Neural progenitor cell (in vitro differentiated cells): ENCODE measurements around the gene SUSD3. TPM values are rescaled to one million over a fixed set of nuclear protein-coding genes. Genes with fewer than 3 reads are reported as not detected.

ENCODE experiments used
- DNase-seq: peaks from one replicate; pipeline ENCODE4 v3.0.0-alpha.2; 2016; ENCODE audit warnings: low spot score
- H2AFZ ChIP-seq: fragments of 200-600 bp; sonication (generic); replicated peaks from 2 replicates; pipeline ENCODE4 v1.6.1; 2016; ENCODE audit warnings: antibody characterized with exemption
- H3F3A ChIP-seq: fragments of 200-600 bp; sonication (generic); 2 replicates; pipeline ENCODE4 v1.6.1; 2016; ENCODE audit warnings: antibody characterized with exemption, low read depth
- H3K27ac ChIP-seq: fragments of 200-600 bp; sonication (generic); 2 replicates; pipeline ENCODE4 v1.5.1; 2016; ENCODE audit warnings: mild to moderate bottlenecking
- H3K27me3 ChIP-seq: fragments of 200-600 bp; sonication (generic); 2 replicates; pipeline ENCODE4 v1.6.1; 2016; ENCODE audit warnings: mild to moderate bottlenecking, moderate library complexity
- H3K36me3 ChIP-seq: fragments of 200-600 bp; sonication (generic); 2 replicates; pipeline ENCODE4 v1.5.1; 2016
- H3K4me1 ChIP-seq: fragments of 200-600 bp; sonication (generic); 2 replicates; pipeline ENCODE4 v1.6.1; 2016; ENCODE audit warnings: mixed run types
- H3K4me2 ChIP-seq: fragments of 200-600 bp; sonication (generic); 2 replicates; pipeline ENCODE4 v1.6.1; 2016
- H3K4me3 ChIP-seq: fragments of 200-600 bp; sonication (generic); 2 replicates; pipeline ENCODE4 v1.5.1; 2016
- H3K79me2 ChIP-seq: fragments of 200-600 bp; sonication (generic); 2 replicates; pipeline ENCODE4 v1.6.1; 2016; ENCODE audit warnings: low read depth
- H3K9ac ChIP-seq: fragments of 200-600 bp; sonication (generic); 2 replicates; pipeline ENCODE4 v1.6.1; 2016
- H3K9me3 ChIP-seq: fragments of 200-600 bp; sonication (generic); 2 replicates; pipeline ENCODE4 v1.5.1; 2016; ENCODE audit warnings: low read depth
- H4K20me1 ChIP-seq: fragments of 200-600 bp; sonication (generic); 2 replicates; pipeline ENCODE4 v1.6.1; 2016; ENCODE audit warnings: low read depth
- H3K27ac Mint-ChIP-seq: 3 replicates; pipeline ENCODE4 v1.8.0; 2021; ENCODE audit warnings: mixed read lengths
- H3K27me3 Mint-ChIP-seq: 2 replicates; pipeline ENCODE4 v1.8.0; 2022; ENCODE audit warnings: low read depth, mild to moderate bottlenecking, inconsistent platforms, moderate library complexity, mixed read lengths; ENCODE audit not compliant: insufficient read depth
- H3K36me3 Mint-ChIP-seq: 3 replicates; pipeline ENCODE4 v1.8.0; 2021; ENCODE audit warnings: mixed read lengths
- H3K4me1 Mint-ChIP-seq: 3 replicates; pipeline ENCODE4 v1.8.0; 2021; ENCODE audit warnings: mixed read lengths
- H3K4me3 Mint-ChIP-seq: 3 replicates; pipeline ENCODE4 v1.8.0; 2021; ENCODE audit warnings: mild to moderate bottlenecking, moderate library complexity, mixed read lengths
- H3K9me3 Mint-ChIP-seq: 3 replicates; pipeline ENCODE4 v1.8.0; 2020; ENCODE audit warnings: mixed read lengths
- CTCF ChIP-seq: fragments of 200-600 bp; sonication (generic); IDR thresholded peaks from 2 replicates; pipeline ENCODE4 v1.5.1; 2017; ENCODE audit warnings: antibody characterized with exemption, mild to moderate bottlenecking
- EZH2 ChIP-seq: fragments of 200-600 bp; sonication (generic); IDR thresholded peaks from 2 replicates; pipeline ENCODE4 v1.6.1; 2017; ENCODE audit warnings: antibody characterized with exemption, mild to moderate bottlenecking, moderate library complexity
- EZH2phosphoT487 ChIP-seq: fragments of 200-600 bp; sonication (generic); IDR thresholded peaks from 2 replicates; pipeline ENCODE4 v1.6.1; 2017; ENCODE audit warnings: antibody characterized with exemption
- total RNA-seq: library from RNA; depleted of rRNA; stranded (reverse); fragments of >200 nt; gene quantifications from 2 replicates; pipeline ENCODE4 v1.2.3, GENCODE V29; 2015; ENCODE audit warnings: low replicate concordance

The SUSD3 gene
- total RNA-seq, 1 donor from 2014 or later = not detected

GRCh38 chr9:93128715-93129224 is 70.3 kb downstream of the SUSD3 start:
- Histone ChIP-seq H3F3A (no peaks in the 10 kb centered on the region), H3K9me3 (no peaks in the 10 kb centered on the region), H2AFZ (no peak overlapping the region), H3K4me2 (no peak overlapping the region), H3K36me3 (no peaks in the 10 kb centered on the region), H4K20me1 (peaks cover 4% of the 10 kb centered on the region), H3K79me2 (no peaks in the 10 kb centered on the region), H3K27ac (no peak overlapping the region), H3K9ac (no peak overlapping the region), H3K27me3 (no peaks in the 10 kb centered on the region), H3K4me3 (no peak overlapping the region), H3K4me1 (peaks cover 20% of the 10 kb centered on the region)
- no peak for DNase-seq
- H3K27ac Mint-ChIP-seq = peak overlapping the region; percentile 93
- TF ChIP-seq EZH2phosphoT487 = no peak
- TF ChIP-seq CTCF = no peak
- no peak for TF ChIP-seq EZH2
- H3K9me3 Mint-ChIP-seq = no peaks in the 10 kb centered on the region
- peaks cover 3% of the 10 kb centered on the region for H3K36me3 Mint-ChIP-seq
- peak overlapping the region; percentile 65 for H3K4me3 Mint-ChIP-seq
- H3K27me3 Mint-ChIP-seq = no peaks in the 10 kb centered on the region
- peaks cover 33% of the 10 kb centered on the region for H3K4me1 Mint-ChIP-seq

- H3K4me2 ChIP-seq = no peak overlapping the region
- no peaks in the 10 kb centered on the region for H3K27me3 Mint-ChIP-seq
- H3K4me1 ChIP-seq = peaks cover 20% of the 10 kb centered on the region
- no peak overlapping the region for H3K9ac ChIP-seq
- TF ChIP-seq EZH2phosphoT487 = no peak
- no peak for TF ChIP-seq EZH2
- TF ChIP-seq CTCF = no peak
- no peaks in the 10 kb centered on the region for H3K36me3 ChIP-seq
- H3K9me3 ChIP-seq = no peaks in the 10 kb centered on the region
- no peak overlapping the region for H3K4me3 ChIP-seq
- H2AFZ ChIP-seq = no peak overlapping the region
- no peaks in the 10 kb centered on the region for H3F3A ChIP-seq
- peaks cover 3% of the 10 kb centered on the region for H3K36me3 Mint-ChIP-seq
- H3K27ac ChIP-seq = no peak overlapping the region
- DNase-seq = no peak
- H3K79me2 ChIP-seq = no peaks in the 10 kb centered on the region
- no peak overlapping the region for H3K27ac Mint-ChIP-seq
- H3K4me3 Mint-ChIP-seq = no peak overlapping the region
- H3K9me3 Mint-ChIP-seq = no peaks in the 10 kb centered on the region
- H3K4me1 Mint-ChIP-seq = peaks cover 33% of the 10 kb centered on the region
- no peaks in the 10 kb centered on the region for H3K27me3 ChIP-seq
- H4K20me1 ChIP-seq = peaks cover 4% of the 10 kb centered on the region
Observed at GRCh38 chr9:93129286-93129685, 70.8 kb downstream of the SUSD3 start.

- H3K27ac Mint-ChIP-seq = no peak overlapping the region
- peaks cover 39% of the 10 kb centered on the region for H3K4me1 Mint-ChIP-seq
- no peaks in the 10 kb centered on the region for H3K36me3 ChIP-seq
- peaks cover under 1% of the 10 kb centered on the region for H3K36me3 Mint-ChIP-seq
- H3K4me3 ChIP-seq = no peak overlapping the region
- no peaks in the 10 kb centered on the region for H3K9me3 ChIP-seq
- H3K4me3 Mint-ChIP-seq = no peak overlapping the region
- DNase-seq = no peak
- H3K27ac ChIP-seq = no peak overlapping the region
- H3K27me3 Mint-ChIP-seq = peaks cover 2% of the 10 kb centered on the region
- peaks cover 23% of the 10 kb centered on the region for H3K4me1 ChIP-seq
- no peak overlapping the region for H2AFZ ChIP-seq
- no peak for TF ChIP-seq EZH2
- TF ChIP-seq EZH2phosphoT487 = no peak
- no peak for TF ChIP-seq CTCF
- H4K20me1 ChIP-seq = peaks cover 4% of the 10 kb centered on the region
- H3K27me3 ChIP-seq = peaks cover 5% of the 10 kb centered on the region
- no peaks in the 10 kb centered on the region for H3F3A ChIP-seq
- H3K79me2 ChIP-seq = no peaks in the 10 kb centered on the region
- H3K9me3 Mint-ChIP-seq = no peaks in the 10 kb centered on the region
- H3K9ac ChIP-seq = no peak overlapping the region
- no peak overlapping the region for H3K4me2 ChIP-seq
Observed at GRCh38 chr9:93129691-93130500, 71.4 kb downstream of the SUSD3 start.
